ENCODE measurements around the gene PGK1.
"Not testable (repeated sequence)": the region's sequence is repeated elsewhere in the genome, so short reads cannot be mapped to it uniquely, and the experiment has no call there.

The PGK1 gene

DNA sequence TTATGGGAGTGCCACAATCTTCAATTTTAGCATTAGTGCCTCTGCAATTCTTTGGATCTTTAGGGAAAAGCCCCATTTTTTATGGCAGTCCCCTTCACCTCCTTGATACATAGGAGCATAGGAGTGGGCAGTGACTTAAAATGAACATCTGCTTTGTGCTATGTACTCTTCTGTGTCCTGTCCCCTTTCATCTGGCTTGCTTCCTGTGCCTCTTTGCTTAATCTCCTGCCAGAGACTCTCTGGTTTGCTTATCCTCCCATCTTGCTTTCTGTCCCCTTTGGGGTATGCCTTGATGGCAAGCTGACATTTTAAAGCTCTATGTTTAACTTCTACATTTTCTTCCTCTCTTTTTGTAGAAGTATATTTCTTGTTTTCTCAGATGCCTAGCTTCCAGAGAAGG is 12.3 kb downstream of the PGK1 start:
- DNase-seq = no peak

DNA sequence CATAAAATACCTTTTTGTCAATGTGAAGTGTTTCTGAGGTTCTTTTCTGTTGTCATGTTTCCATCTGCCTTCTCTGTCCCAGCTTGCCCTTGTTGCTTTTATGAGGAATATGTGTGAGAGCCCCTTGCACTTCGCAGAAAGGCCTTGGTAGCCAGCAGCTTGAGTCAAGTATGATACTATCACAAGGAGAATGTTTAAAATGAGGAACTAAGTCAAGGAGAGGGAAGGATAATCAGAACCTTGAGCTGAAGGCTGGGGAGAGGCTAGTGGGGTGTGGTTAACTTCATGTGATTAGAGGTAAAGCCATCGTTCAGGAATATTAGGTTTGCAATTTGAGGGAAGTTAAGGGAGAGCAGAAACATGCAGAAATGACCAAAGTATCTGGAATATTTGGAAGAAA is 12.7 kb downstream of the PGK1 start:
- no peak for DNase-seq

- DNase-seq = no peak
Observed at GRCh38 chrX:78118628-78119027, 14.6 kb downstream of the PGK1 start.

GRCh38 chrX:78119521-78120227 is 15.6 kb downstream of the PGK1 start:
- no peak for DNase-seq

GRCh38 chrX:78123190-78123589 is 19.1 kb downstream of the PGK1 start:
- DNase-seq = no peak

- no peak for DNase-seq
Observed at GRCh38 chrX:78124307-78124706, 20.3 kb downstream of the PGK1 start.

GRCh38 chrX:78125148-78125547 is 21.1 kb downstream of the PGK1 start:
- DNase-seq = no peak

DNA sequence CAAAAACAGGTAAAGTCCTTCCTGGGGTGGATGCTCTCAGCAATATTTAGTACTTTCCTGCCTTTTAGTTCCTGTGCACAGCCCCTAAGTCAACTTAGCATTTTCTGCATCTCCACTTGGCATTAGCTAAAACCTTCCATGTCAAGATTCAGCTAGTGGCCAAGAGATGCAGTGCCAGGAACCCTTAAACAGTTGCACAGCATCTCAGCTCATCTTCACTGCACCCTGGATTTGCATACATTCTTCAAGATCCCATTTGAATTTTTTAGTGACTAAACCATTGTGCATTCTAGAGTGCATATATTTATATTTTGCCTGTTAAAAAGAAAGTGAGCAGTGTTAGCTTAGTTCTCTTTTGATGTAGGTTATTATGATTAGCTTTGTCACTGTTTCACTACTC is 21.7 kb downstream of the PGK1 start:
- DNase-seq = not testable (repeated sequence)

GRCh38 chrX:78129714-78130113 is 25.7 kb downstream of the PGK1 start:
- DNase-seq = no peak

GRCh38 chrX:78130396-78130795 is 26.3 kb downstream of the PGK1 start:
- DNase-seq = no peak

GRCh38 chrX:78131117-78131516 is 27.1 kb downstream of the PGK1 start:
- no peak for DNase-seq

- DNase-seq = no peak
Observed at GRCh38 chrX:78133238-78133960, 29.4 kb downstream of the PGK1 start.

GRCh38 chrX:78139160-78140123 is 35.4 kb downstream of the PGK1 start, which contains the start of gene TAF9B:
TAF9B (minus strand) TSS chrX:78139650; CDS start chrX:78139611, 39 bp downstream.
- DNase-seq = peak in 13 of 14 donors; percentile 4 to 85 (median 63)

GRCh38 chrX:78140206-78140605 is 36.2 kb downstream of the PGK1 start:
- DNase-seq = no peak

DNA sequence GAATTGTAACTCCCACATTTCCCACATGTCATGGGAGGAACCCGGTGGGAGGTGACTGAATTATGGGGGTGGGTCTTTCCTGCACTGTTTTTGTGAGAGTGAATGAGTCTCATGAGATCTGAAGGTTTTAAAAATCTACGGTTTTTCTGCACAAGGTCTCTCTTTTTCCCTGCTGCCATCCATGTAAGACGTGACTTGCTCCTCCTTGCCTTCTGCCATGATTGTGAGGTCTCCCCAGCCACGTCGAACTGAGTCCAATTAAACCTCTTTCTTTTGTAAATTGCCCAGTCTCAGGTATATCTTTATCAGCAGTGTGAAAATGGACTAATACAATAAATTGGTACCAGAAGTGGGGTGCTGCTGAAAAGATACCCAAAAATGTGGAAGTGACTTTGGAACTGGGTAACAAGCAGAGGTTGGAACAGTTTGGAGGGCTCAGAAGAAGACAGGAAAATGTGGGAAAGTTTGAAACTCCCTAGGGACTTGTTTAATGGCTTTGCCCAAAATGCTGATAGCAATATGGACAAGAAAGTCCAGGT is 43.0 kb downstream of the PGK1 start:
- not testable (repeated sequence) for DNase-seq

DNA sequence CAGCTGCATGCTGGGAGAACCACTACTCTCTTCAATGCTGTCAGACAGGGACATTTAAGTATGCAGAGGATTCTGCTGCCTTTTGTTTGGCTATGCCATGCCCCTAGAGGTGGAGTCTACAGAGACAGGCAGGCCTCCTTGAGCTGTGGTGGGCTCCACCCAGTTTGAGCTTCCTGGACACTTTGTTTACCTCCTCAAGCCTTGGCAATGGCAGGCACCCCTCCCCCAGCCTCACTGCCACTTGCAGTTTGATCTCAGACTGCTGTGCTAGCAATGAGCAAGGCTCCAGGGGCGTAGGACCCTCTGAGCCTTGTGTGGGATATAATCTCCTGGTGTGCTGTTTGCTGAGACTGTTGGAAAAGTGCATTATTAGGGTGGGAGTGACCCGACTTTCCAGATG is 53.3 kb downstream of the PGK1 start:
- DNase-seq = not testable (repeated sequence)

GRCh38 chrX:78157846-78158245 is 53.8 kb downstream of the PGK1 start:
- not testable (repeated sequence) for DNase-seq

DNA sequence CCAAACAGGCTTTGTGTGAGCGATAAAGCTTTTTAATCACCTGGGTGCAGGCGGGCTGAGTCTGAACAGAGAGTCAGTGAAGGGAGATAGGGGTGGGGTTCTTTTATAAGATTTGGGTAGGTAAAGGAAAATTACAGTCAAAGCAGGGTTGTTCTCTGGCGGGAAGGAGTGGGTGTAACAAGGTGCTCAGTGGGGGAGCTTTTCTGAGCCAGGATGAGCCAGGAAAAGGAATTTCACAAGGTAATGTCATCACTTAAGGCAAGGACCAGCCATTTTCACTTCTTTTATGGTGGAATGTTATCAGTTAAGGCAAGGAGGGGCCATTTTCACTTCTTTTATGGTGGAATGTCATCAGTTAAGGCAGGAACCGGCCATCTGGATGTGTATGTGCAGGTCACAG is 56.7 kb downstream of the PGK1 start:
- DNase-seq = not testable (repeated sequence)

- not testable (repeated sequence) for DNase-seq
Observed at GRCh38 chrX:78163175-78163574, 59.1 kb downstream of the PGK1 start.

- no peak for DNase-seq
Observed at GRCh38 chrX:78165425-78165824, 61.4 kb downstream of the PGK1 start.

DNA sequence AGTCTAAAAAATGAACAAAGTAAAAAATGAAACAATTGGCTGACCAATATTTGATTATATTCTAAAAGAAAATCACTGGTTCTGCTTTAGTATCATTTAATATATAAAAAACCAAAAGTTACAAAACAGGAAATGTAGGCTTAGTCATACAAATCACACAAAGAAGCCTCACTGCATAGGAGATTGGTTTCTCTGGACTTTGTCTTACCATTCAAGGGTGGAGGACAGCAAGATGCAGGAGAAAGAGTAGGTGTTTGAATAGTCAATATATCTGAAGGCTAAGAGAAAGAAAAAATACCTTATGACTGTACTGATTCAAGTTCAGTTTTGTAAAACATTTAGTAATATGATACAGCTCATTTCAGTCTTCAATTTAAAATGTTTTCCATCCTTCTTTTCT is 64.0 kb downstream of the PGK1 start:
- DNase-seq = no peak
